Panc1 (cell line): Measurements from ENCODE around the gene LPIN1. TPM values are rescaled to one million over a fixed set of nuclear protein-coding genes. Genes with fewer than 3 reads are reported as not detected.
A peak's percentile ranks its signal among the peaks of the same experiment; 100 is the strongest.

Experiments
- ATAC-seq: fragments of 200-7000 bp; cut with Tn5 transposase; 2 replicates; pipeline ENCODE4 v1.9.1; 2020; ENCODE audit warnings: mild to moderate bottlenecking, moderate library complexity
- BruUV-seq: library from RNA; stranded (reverse); fragments of 400-500 nt; replicated peaks from 2 replicates; lab custom pipeline; 2021; lab: Mats Ljungman, UMichigan
- CTCF ChIA-PET: fragments of 300-600 bp; sonication (Branson Sonifier 250); formaldehyde crosslinking; loops from one replicate; lab custom pipeline; 2022; ENCODE audit warnings: antibody characterized with exemption; lab: Charles Lee
- POLR2A ChIA-PET: fragments of 300-600 bp; sonication (Branson Sonifier 250); formaldehyde crosslinking; loops from one replicate; lab custom pipeline; 2022; ENCODE audit warnings: antibody characterized with exemption; lab: Charles Lee
- DNase-seq: peaks from one replicate; pipeline ENCODE4 v3.0.0-alpha.2; 2010; ENCODE audit warnings: low read depth, low spot score
- H3K27ac ChIP-seq: 2 replicates; pipeline ENCODE4 v1.5.1; 2011; ENCODE audit warnings: mild to moderate bottlenecking, low read length, inconsistent platforms
- H3K27me3 ChIP-seq: fragments of 200-500 bp; sonication (Bioruptor generic); 2 replicates; pipeline ENCODE4 v1.6.0; 2014; ENCODE audit warnings: low read length, inconsistent platforms; ENCODE audit not compliant: control insufficient read depth, insufficient read depth
- H3K36me3 ChIP-seq: fragments of 200-500 bp; sonication (Bioruptor generic); 2 replicates; pipeline ENCODE4 v1.5.1; 2014; ENCODE audit warnings: inconsistent platforms, mild to moderate bottlenecking, low read length, moderate library complexity; ENCODE audit not compliant: control insufficient read depth, insufficient read depth
- H3K4me1 ChIP-seq: 2 replicates; pipeline ENCODE4 v1.5.1; 2011; ENCODE audit warnings: inconsistent platforms, mild to moderate bottlenecking, low read length, moderate library complexity; ENCODE audit not compliant: control insufficient read depth, insufficient read depth
- H3K4me3 ChIP-seq, 2 experiments: 2 replicates each; pipeline ENCODE4 v1.5.1; 2011 to 2012; ENCODE audit warnings: low read depth in 2 of 2, low read length in 2 of 2, mild to moderate bottlenecking in 2 of 2, inconsistent platforms in 1 of 2, moderate library complexity in 1 of 2
- H3K9me3 ChIP-seq: fragments of 200-500 bp; sonication (Bioruptor generic); 2 replicates; pipeline ENCODE4 v1.5.1; 2014; ENCODE audit warnings: low read depth, mild to moderate bottlenecking, inconsistent platforms, low read length, moderate library complexity; ENCODE audit not compliant: control insufficient read depth, insufficient read depth
- CTCF ChIP-seq: fragments of 450-650 bp; IDR thresholded peaks from 2 replicates; pipeline ENCODE4 v1.5.1; 2017; ENCODE audit warnings: mild to moderate bottlenecking
- POLR2AphosphoS5 ChIP-seq: IDR thresholded peaks from 2 replicates; pipeline ENCODE4 v1.6.1; 2012; ENCODE audit warnings: mild to moderate bottlenecking, low read depth, low read length, moderate library complexity
- SIN3A ChIP-seq: IDR thresholded peaks from 2 replicates; pipeline ENCODE4 v1.6.1; 2012; ENCODE audit warnings: low read depth, mild to moderate bottlenecking, low read length, moderate library complexity, borderline replicate concordance; ENCODE audit not compliant: insufficient read depth
- TCF7L2 ChIP-seq: IDR thresholded peaks from 2 replicates; pipeline ENCODE4 v1.6.1; 2011; ENCODE audit warnings: mild to moderate bottlenecking, low read depth, low read length, inconsistent platforms
- in situ Hi-C: cut with HindIII; loops from 2 replicates; pipeline ENCODE4 v1.10.0; 2016; ENCODE audit warnings: low sequenced_read_pairs, low pct_unique_long_range_greater_than_20kb
- intact Hi-C: fragments of 100-400 bp; cut with micrococcal nuclease; formaldehyde crosslinking; loops from one replicate; pipeline ENCODE4 v1.10.0; 2022; ENCODE audit not compliant: unreplicated experiment
- total RNA-seq: library from RNA; stranded (reverse); gene quantifications from one replicate; pipeline ENCODE4 v1.2.1, GENCODE V29; 2021; ENCODE audit not compliant: unreplicated experiment
- TF ChIP-seq, protein P1 (sequence below), 2 experiments: IDR thresholded peaks; 2 replicates each; pipeline ENCODE4 v1.6.1; 2011 to 2012; ENCODE audit warnings: low read depth in 2 of 2, control low read depth in 1 of 2, low read length in 1 of 2, mild to moderate bottlenecking in 1 of 2, moderate library complexity in 1 of 2; ENCODE audit not compliant: insufficient read depth in 1 of 2

Gene LPIN1
- total RNA-seq, 1 experiment from 2014 or later = 51.8 TPM

DNA sequence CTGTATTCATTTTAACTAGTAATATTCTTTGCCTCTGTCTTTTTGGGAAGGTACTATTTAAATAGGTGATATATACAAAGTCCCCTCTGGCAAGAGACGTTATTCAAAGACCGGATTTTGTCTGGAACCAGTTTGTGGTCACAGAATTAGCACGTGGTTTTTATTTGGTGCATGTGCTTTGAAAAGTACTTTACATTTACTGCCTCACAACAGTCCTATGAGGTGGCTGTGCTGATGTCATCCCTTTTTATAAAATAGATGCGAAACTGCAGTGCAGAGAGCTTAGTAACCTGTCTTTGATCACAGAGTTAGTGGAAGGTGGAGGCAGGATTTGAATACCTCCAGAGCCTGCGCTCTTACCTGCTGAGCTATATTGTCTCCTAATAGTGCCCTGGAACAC, 4.0 kb downstream of the LPIN1 start:
- DNase-seq (no peak), ATAC-seq (no peak)
- TF ChIP-seq TCF7L2 = no peak
- no peak for TF ChIP-seq CTCF
- TF ChIP-seq, protein P1, sequence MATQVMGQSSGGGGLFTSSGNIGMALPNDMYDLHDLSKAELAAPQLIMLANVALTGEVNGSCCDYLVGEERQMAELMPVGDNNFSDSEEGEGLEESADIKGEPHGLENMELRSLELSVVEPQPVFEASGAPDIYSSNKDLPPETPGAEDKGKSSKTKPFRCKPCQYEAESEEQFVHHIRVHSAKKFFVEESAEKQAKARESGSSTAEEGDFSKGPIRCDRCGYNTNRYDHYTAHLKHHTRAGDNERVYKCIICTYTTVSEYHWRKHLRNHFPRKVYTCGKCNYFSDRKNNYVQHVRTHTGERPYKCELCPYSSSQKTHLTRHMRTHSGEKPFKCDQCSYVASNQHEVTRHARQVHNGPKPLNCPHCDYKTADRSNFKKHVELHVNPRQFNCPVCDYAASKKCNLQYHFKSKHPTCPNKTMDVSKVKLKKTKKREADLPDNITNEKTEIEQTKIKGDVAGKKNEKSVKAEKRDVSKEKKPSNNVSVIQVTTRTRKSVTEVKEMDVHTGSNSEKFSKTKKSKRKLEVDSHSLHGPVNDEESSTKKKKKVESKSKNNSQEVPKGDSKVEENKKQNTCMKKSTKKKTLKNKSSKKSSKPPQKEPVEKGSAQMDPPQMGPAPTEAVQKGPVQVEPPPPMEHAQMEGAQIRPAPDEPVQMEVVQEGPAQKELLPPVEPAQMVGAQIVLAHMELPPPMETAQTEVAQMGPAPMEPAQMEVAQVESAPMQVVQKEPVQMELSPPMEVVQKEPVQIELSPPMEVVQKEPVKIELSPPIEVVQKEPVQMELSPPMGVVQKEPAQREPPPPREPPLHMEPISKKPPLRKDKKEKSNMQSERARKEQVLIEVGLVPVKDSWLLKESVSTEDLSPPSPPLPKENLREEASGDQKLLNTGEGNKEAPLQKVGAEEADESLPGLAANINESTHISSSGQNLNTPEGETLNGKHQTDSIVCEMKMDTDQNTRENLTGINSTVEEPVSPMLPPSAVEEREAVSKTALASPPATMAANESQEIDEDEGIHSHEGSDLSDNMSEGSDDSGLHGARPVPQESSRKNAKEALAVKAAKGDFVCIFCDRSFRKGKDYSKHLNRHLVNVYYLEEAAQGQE (IDR thresholded peaks at IDR 0.05; ENCODE audit: insufficient read depth in 1 of 2, low read depth in 2 of 2, low read length in 1 of 2) = no peak
- TF ChIP-seq POLR2AphosphoS5 = no peak
- no peak for TF ChIP-seq SIN3A
- H3K27ac ChIP-seq = peak overlapping the region; percentile 49; the same call in 1 of the 2 replicates
- no peaks in the 10 kb centered on the region for H3K9me3 ChIP-seq
- POLR2A ChIA-PET = no interaction called here
- intact Hi-C loops = no loop called here
- BruUV-seq = no TSS peak
- H3K4me3 ChIP-seq = no peak overlapping the region
- no peaks in the 10 kb centered on the region for H3K27me3 ChIP-seq
- H3K36me3 ChIP-seq = no peaks in the 10 kb centered on the region; the same call in 1 of the 2 replicates
- CTCF ChIA-PET = interaction anchor here (0.8 kb wide), 1 partner anchor 11 kb away, joined by 3 read pairs; no protein-coding TSS in a partner anchor
- peaks cover 64% of the 10 kb centered on the region for H3K4me1 ChIP-seq
- in situ Hi-C loops = no loop called here

DNA sequence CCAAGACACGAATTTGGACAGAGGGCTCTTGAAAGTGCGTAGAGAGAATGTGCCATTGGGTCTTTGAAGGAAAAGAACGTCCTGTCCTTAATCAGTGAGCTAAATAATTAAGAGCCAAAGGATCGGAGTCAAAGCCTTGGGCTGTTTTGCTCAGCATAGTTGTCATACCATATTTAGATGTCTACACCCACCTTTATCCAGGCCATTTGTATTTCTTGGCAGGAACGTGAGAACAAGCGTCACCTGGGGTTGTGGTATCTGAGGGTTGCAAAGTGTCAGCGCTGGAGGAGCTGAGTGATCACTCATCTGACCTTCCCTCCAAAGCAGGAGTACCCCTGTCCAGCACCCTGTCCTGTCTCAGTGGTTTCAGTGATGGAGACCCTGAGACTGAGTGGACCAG, 4.5 kb downstream of the LPIN1 start:
- ChIA-PET CTCF (interaction anchor here (0.8 kb wide), 1 partner anchor 12 kb away, joined by 3 read pairs; no protein-coding TSS in a partner anchor), POLR2A (no interaction called here)
- H3K9me3 ChIP-seq = no peaks in the 10 kb centered on the region
- TF ChIP-seq TCF7L2 (no peak), POLR2AphosphoS5 (no peak), CTCF (no peak), SIN3A (no peak)
- TF ChIP-seq, protein P1 (IDR thresholded peaks at IDR 0.05; ENCODE audit: insufficient read depth in 1 of 2, low read depth in 2 of 2, low read length in 1 of 2) = no peak
- no peak for ATAC-seq
- H3K36me3 ChIP-seq = no peaks in the 10 kb centered on the region; the same call in 1 of the 2 replicates
- no peak overlapping the region for H3K4me3 ChIP-seq
- in situ Hi-C loops = no loop called here
- no peak overlapping the region for H3K27ac ChIP-seq
- intact Hi-C loops = no loop called here
- no TSS peak for BruUV-seq
- peaks cover 59% of the 10 kb centered on the region for H3K4me1 ChIP-seq
- DNase-seq = no peak
- no peaks in the 10 kb centered on the region for H3K27me3 ChIP-seq
